Measurements from ENCODE around the gene TRMT44. TPM values are rescaled to one million over a fixed set of nuclear protein-coding genes. Genes with fewer than 3 reads are reported as not detected.

TRMT44 gene
- total and polyA plus RNA-seq, 12 donors, result 4.5 to 10.2 (median 7.9) TPM

DNA sequence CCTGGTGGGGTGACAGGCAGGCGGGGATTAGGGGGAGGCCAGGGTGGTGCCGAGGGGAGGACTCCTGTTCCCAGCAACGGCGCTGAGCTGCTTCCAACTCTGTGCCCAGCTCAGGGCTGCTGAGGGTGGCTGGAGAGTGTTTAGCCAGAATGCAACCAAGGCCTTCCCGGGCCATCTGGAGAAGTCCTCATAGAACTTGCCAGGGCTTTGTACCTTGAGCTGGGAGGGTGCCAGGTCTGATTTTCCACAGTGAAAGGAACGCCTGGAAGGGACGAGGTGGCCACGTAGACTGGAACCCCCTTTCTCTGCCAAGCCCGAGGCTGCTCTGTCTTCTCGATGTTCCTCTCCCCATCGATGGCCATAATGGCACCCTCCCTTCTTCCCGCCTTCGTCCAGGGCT is 82.6 kb downstream of the TRMT44 start:
- Histone ChIP-seq H3K4me3 (no peak overlapping the region), H3K4me1 (no peaks in the 10 kb centered on the region), H3K36me3 (no peaks in the 10 kb centered on the region), H3K27me3 (peaks cover 0 to 10% (median 0%) of the 10 kb centered on the region in 7 donors), H3K9me3 (peaks cover 0 to 24% (median 10%) of the 10 kb centered on the region in 11 donors), H3K27ac (no peak overlapping the region)
- WGBS, 2 donors, result 79 to 86% methylated on average over 13 of the region's 13 CpGs
- intact Hi-C loops (cut with DNase I), result no loop called here
- DNase-seq (no peak), ATAC-seq (no peak)
- no peak for TF ChIP-seq CTCF (IDR thresholded peaks at IDR 0.05)

GRCh38 chr4:8523766-8524165 is 83.2 kb downstream of the TRMT44 start:
- Histone ChIP-seq H3K27ac (no peak overlapping the region), H3K4me3 (no peak overlapping the region), H3K27me3 (peaks cover 0 to 12% (median 0%) of the 10 kb centered on the region in 7 donors), H3K9me3 (peaks cover 0 to 24% (median 10%) of the 10 kb centered on the region in 11 donors), H3K4me1 (no peaks in the 10 kb centered on the region), H3K36me3 (no peaks in the 10 kb centered on the region)
- intact Hi-C loops (cut with DNase I), result no loop called here
- DNase-seq (no peak), ATAC-seq (no peak)
- TF ChIP-seq CTCF (IDR thresholded peaks at IDR 0.05), result no peak
- WGBS, 2 donors, result 66 to 71% methylated on average over 3 of the region's 3 CpGs

DNA sequence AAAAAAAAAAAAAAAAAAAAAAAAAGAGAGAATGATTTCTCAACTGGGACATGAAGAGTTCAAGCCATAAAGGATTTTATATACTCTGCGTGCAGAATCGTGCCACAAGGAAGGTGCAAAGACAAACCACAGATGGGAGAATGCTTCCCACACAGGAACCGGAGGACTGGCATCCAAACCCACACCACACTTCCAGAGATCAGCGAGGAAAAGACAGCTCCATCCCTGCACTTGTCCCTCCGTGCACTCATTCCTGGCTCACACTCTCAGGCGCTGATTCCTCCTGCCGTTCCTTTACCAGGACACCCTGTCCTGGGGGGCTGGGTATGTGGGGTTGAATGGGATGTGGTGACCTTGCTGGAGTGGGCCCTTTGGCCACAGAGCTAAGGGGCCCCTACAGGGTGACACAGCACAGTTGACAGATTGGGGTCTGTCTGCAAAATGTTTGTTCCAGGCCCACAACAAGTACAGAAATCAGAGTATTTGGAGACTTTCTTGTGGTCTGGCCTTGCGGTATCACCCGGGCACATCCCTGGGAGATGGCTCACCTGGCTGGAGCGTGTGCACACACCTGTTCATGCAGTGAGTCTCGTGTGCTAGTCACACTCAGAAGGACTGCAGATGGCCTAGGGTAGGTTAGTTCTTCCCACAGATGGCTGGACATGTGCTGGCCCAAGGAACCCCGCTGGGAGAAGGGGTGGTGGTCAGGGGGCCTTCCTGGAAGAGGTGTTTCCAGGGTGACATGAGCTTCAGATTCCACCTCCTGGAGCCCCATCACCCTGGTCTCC is 84.2 kb downstream of the TRMT44 start:
- DNase-seq (no peak), ATAC-seq (no peak)
- TF ChIP-seq CTCF (IDR thresholded peaks at IDR 0.05), result no peak
- Histone ChIP-seq H3K27me3 (peaks cover 0 to 12% (median 0%) of the 10 kb centered on the region in 7 donors), H3K9me3 (peaks cover 0 to 31% (median 10%) of the 10 kb centered on the region in 11 donors), H3K36me3 (no peaks in the 10 kb centered on the region), H3K4me3 (no peak overlapping the region), H3K27ac (no peak overlapping the region), H3K4me1 (no peaks in the 10 kb centered on the region)
- intact Hi-C loops (cut with DNase I), result no loop called here
- WGBS, 2 donors, result 78 to 85% methylated on average over 12 of the region's 12 CpGs

DNA sequence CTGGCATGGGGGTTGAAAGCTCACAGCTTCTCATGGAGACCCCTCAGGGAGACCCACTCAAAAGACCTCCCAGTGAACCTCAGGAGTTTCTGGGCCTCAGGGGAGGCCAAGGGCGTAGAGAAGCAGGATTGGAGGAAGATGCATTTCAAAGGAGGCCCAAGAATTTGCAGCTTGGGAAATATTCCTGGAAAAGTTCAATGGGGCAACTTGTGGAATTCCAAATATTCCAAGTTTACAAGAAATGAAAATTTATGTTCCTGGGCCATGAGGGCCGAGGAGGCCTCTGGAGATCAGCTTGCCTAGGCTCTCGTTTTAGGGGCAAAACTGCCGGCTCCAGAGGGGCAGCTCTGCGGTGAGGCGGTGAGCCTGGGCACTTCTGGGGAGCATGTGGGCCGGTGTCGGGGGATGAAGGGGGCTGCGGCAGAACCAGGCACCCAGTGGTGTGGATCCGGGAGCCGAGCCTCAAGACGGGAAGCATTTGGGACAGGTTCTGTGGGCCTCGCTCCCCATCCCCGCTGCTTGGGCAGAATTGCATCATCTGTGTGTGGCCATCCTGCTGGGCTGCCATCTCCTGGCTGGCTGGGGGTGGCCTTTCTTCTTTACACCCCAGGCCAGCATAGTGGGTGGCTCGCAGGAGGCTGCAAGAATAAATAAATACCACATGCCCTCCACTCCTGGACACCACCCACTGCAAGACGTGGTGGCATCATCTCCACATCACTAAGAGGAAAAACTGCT is 85.0 kb downstream of the TRMT44 start:
- intact Hi-C loops (cut with DNase I), result no loop called here
- Histone ChIP-seq H3K27ac (no peak overlapping the region), H3K4me3 (no peak overlapping the region), H3K4me1 (no peaks in the 10 kb centered on the region), H3K9me3 (peaks cover 0 to 34% (median 7%) of the 10 kb centered on the region in 11 donors), H3K27me3 (peaks cover 0 to 12% (median 0%) of the 10 kb centered on the region in 7 donors), H3K36me3 (no peaks in the 10 kb centered on the region)
- WGBS, 2 donors, result 69 to 77% methylated on average over 16 of the region's 16 CpGs
- TF ChIP-seq CTCF (IDR thresholded peaks at IDR 0.05), result no peak
- ATAC-seq (no peak), DNase-seq (no peak)

Other genes starting within 250 kb of the TRMT44 start
- gene SH3TC1, start 241.5 kb upstream of the TRMT44 start, total RNA-seq, result 10 to 100 TPM in 7 of 10 donors, 1 to 10 TPM in 3; 7.4 to 22.8 (median 12.7) TPM
- 1 to 10 TPM; 7.9 to 8.0 TPM for gene SH3TC1, start 241.5 kb upstream of the TRMT44 start, polyA plus RNA-seq
- gene HTRA3, start 171.0 kb upstream of the TRMT44 start, total RNA-seq, result 10 to 100 TPM; 20.2 to 82.5 (median 54.2) TPM
- 10 to 100 TPM; 51.8 to 56.7 TPM for gene HTRA3, start 171.0 kb upstream of the TRMT44 start, polyA plus RNA-seq
- 10 to 100 TPM; 21.6 to 28.9 (median 25.6) TPM for gene ACOX3, start 54 bp upstream of the TRMT44 start, total RNA-seq
- gene ACOX3, start 54 bp upstream of the TRMT44 start, polyA plus RNA-seq, result 10 to 100 TPM; 17.9 to 18.5 TPM
- gene GPR78, start 139.6 kb downstream of the TRMT44 start, total RNA-seq, result under 1 TPM in 1 of 10 donors, not detected in 9; 0.12 TPM
- gene GPR78, start 139.6 kb downstream of the TRMT44 start, polyA plus RNA-seq, result under 1 TPM in 1 of 2 donors, not detected in 1; 0.01 TPM
- under 1 TPM in 5 of 10 donors, not detected in 5; 0.12 to 0.85 (median 0.37) TPM for gene CPZ, start 152.0 kb downstream of the TRMT44 start, total RNA-seq
- under 1 TPM; 0.70 to 0.80 TPM for gene CPZ, start 152.0 kb downstream of the TRMT44 start, polyA plus RNA-seq